HepG2 (cell line): Measurements from ENCODE around the gene NAV3. TPM values are rescaled to one million over a fixed set of nuclear protein-coding genes. Genes with fewer than 3 reads are reported as not detected.
A peak's percentile ranks its signal among the peaks of the same experiment; 100 is the strongest.

Experiments
- ATAC-seq: fragments of 200-7000 bp; cut with Tn5 transposase; 3 replicates; pipeline ENCODE4 v1.9.1; 2020; ENCODE audit warnings: mild to moderate bottlenecking, moderate library complexity
- BruUV-seq: library from RNA; stranded (reverse); fragments of 400-500 nt; replicated peaks from 2 replicates; lab custom pipeline; 2021; lab: Mats Ljungman, UMichigan
- CTCF ChIA-PET: fragments of 300-600 bp; formaldehyde crosslinking; extraction: SDS; loops from one replicate; lab custom pipeline; 2021; ENCODE audit warnings: low total read pairs, inconsistent platforms, low intra/inter-chr PET ratio; lab: Yijun Ruan, JAX
- POLR2A ChIA-PET: fragments of 350-600 bp; sonication (Branson Sonifier 250); formaldehyde crosslinking; loops from one replicate; lab custom pipeline; 2020; ENCODE audit warnings: antibody characterized with exemption, inconsistent platforms; lab: Yijun Ruan, JAX
- DNase-seq: peaks from one replicate; pipeline ENCODE4 v3.0.0-alpha.2; 2015; ENCODE audit warnings: low spot score
- FAIRE-seq: peaks from 3 replicates; lab custom pipeline; 2011; peaks lifted over from hg19 to GRCh38; lab: Jason Lieb, UNC
- H2AFZ ChIP-seq: one replicate; pipeline ENCODE4 v1.6.1; 2011; ENCODE audit warnings: low read length, inconsistent platforms
- H3K27ac ChIP-seq: fragments of 300-600 bp; 3 replicates; pipeline ENCODE4 v1.8.0; 2011; ENCODE audit warnings: mixed run types, mild to moderate bottlenecking, mixed read lengths, low read length, inconsistent platforms; ENCODE audit not compliant: insufficient read depth; ENCODE audit errors: extremely low read length
- H3K27me3 ChIP-seq, 2 experiments: fragments of 200-600 bp in 1 of 2; 2 replicates in 1 of 2; 3 replicates in 1 of 2; pipeline versions ENCODE4 v1.6.0 to v1.8.0; 2011; ENCODE audit warnings: low read length in 2 of 2, mild to moderate bottlenecking in 2 of 2, moderate library complexity in 2 of 2, inconsistent platforms in 1 of 2; ENCODE audit not compliant: insufficient read depth in 2 of 2, control insufficient read depth in 1 of 2
- H3K36me3 ChIP-seq, 2 experiments: fragments of 200-600 bp in 1 of 2; replicated peaks in 1 of 2; 2 replicates in 1 of 2; 3 replicates in 1 of 2; pipeline versions ENCODE4 v1.5.1 to v1.8.0; 2011; ENCODE audit warnings: low read length in 2 of 2, inconsistent platforms in 1 of 2; ENCODE audit not compliant: insufficient read depth in 2 of 2, control insufficient read depth in 1 of 2
- H3K4me1 ChIP-seq: 2 replicates; pipeline ENCODE4 v1.5.1; 2012; ENCODE audit warnings: low read length, inconsistent platforms; ENCODE audit not compliant: insufficient read depth
- H3K4me2 ChIP-seq: 2 replicates; pipeline ENCODE4 v1.6.0; 2011; ENCODE audit warnings: low read depth, low read length, inconsistent platforms
- H3K4me3 ChIP-seq, 3 experiments: fragments of 200-600 bp in 1 of 3; sonication (generic), shearing (Covaris generic) in 1 of 3; replicated peaks in 1 of 3; 2 replicates each; pipeline ENCODE4 v1.5.1; 2011 to 2016; ENCODE audit warnings: low read length in 3 of 3, inconsistent platforms in 2 of 3, low read depth in 2 of 3, mild to moderate bottlenecking in 2 of 3, control low read depth in 1 of 3, mixed read lengths in 1 of 3; ENCODE audit not compliant: insufficient read depth in 1 of 3
- H3K79me2 ChIP-seq: one replicate; pipeline ENCODE4 v1.6.1; 2011; ENCODE audit warnings: low read length, inconsistent platforms; ENCODE audit not compliant: insufficient read depth
- H3K9ac ChIP-seq: 2 replicates; pipeline ENCODE4 v1.6.0; 2011; ENCODE audit warnings: mild to moderate bottlenecking, low read depth, low read length, inconsistent platforms; ENCODE audit not compliant: insufficient read depth
- H3K9me3 ChIP-seq: 2 replicates; pipeline ENCODE4 v1.5.1; 2012; ENCODE audit warnings: mild to moderate bottlenecking, low read length
- H4K20me1 ChIP-seq: 2 replicates; pipeline ENCODE4 v1.6.0; 2011; ENCODE audit warnings: inconsistent platforms, mild to moderate bottlenecking, low read length, moderate library complexity; ENCODE audit not compliant: insufficient read depth
- GLMP ChIP-seq: sonication (generic); formaldehyde crosslinking; IDR thresholded peaks from 2 replicates; pipeline ENCODE4 v1.9.0; 2021; ENCODE audit warnings: missing genetic modification reagents, mild to moderate bottlenecking, borderline replicate concordance
- HMGXB3 ChIP-seq: sonication (generic); formaldehyde crosslinking; IDR thresholded peaks from 2 replicates; pipeline ENCODE4 v1.4.0; 2020; ENCODE audit warnings: missing genetic modification reagents, borderline replicate concordance
- LBX2 ChIP-seq: sonication (generic); formaldehyde crosslinking; IDR thresholded peaks from 2 replicates; pipeline ENCODE4 v1.5.0; 2020; ENCODE audit warnings: missing genetic modification reagents, mild to moderate bottlenecking, borderline replicate concordance
- NFYB ChIP-seq: sonication (generic); formaldehyde crosslinking; IDR thresholded peaks from 2 replicates; pipeline ENCODE4 v1.4.0; 2020; ENCODE audit warnings: missing genetic modification reagents
- RFXANK ChIP-seq: IDR thresholded peaks from 2 replicates; pipeline ENCODE4 v1.6.1; 2016
- SMC3 ChIP-seq: IDR thresholded peaks from 2 replicates; pipeline ENCODE4 v1.6.1; 2011; ENCODE audit warnings: low read length, improper control_type of control experiment
- SOX6 ChIP-seq, 2 experiments: fragments of 450-650 bp in 1 of 2; sonication (generic) in 1 of 2; formaldehyde crosslinking in 1 of 2; IDR thresholded peaks; 2 replicates each; pipeline versions ENCODE4 v1.4.0 to v1.6.1; 2017 to 2020; ENCODE audit warnings: antibody characterized with exemption in 1 of 2, mild to moderate bottlenecking in 1 of 2, missing genetic modification reagents in 1 of 2
- ZFP62 ChIP-seq: sonication (generic); formaldehyde crosslinking; IDR thresholded peaks from 2 replicates; pipeline ENCODE4 v1.4.0; 2020; ENCODE audit warnings: missing genetic modification reagents
- ZNF3 ChIP-seq: IDR thresholded peaks from 2 replicates; pipeline ENCODE4 v1.7.0; 2017; ENCODE audit warnings: inconsistent platforms
- ZNF704 ChIP-seq: sonication (generic); formaldehyde crosslinking; IDR thresholded peaks from 2 replicates; pipeline ENCODE4 v1.8.1; 2023; ENCODE audit warnings: mild to moderate bottlenecking, inconsistent platforms, moderate library complexity, missing genetic modification reagents, borderline replicate concordance
- WGBS: methylation state at CpG from one replicate; pipeline ENCODE4 v1.1.6; 2017; ENCODE audit warnings: low lambda C conversion rate; 5-methylcytosine and 5-hydroxymethylcytosine counted together
- in situ Hi-C: cut with HindIII; loops from 2 replicates; pipeline ENCODE4 v1.10.0; 2017; ENCODE audit warnings: low pct_unique_long_range_greater_than_20kb; ENCODE audit not compliant: extremely low pct_ligation_motif_present
- intact Hi-C: fragments of 100-400 bp; cut with micrococcal nuclease; formaldehyde crosslinking; loops from one replicate; pipeline ENCODE4 v1.10.0; 2022; ENCODE audit not compliant: unreplicated experiment
- polyA plus RNA-seq, 8 experiments: library from polyadenylated mRNA; depleted of rRNA in 3 of 8; stranded (reverse) in 7 of 8; unstranded in 1 of 8; fragments of >200 nt; fragmentation: Illumina TruSeq in 4 of 8; extraction: Trizol in 4 of 8; gene quantifications; 2 replicates each; pipeline versions ENCODE4 v1.2.1 to v1.2.3, GENCODE V29; 2011 to 2016; ENCODE audit warnings: low read depth in 4 of 8, missing spikeins in 1 of 8, mixed read lengths in 1 of 8; ENCODE audit not compliant: insufficient read depth in 1 of 8
- total RNA-seq, 5 experiments: library from RNA; depleted of rRNA; stranded (reverse); fragments of >200 nt; fragmentation: Illumina TruSeq; extraction: Trizol; gene quantifications; 2 replicates each; pipeline ENCODE4 v1.2.3, GENCODE V29; 2016; ENCODE audit warnings: low read depth in 1 of 5
- TF ChIP-seq, protein P1 (sequence below): sonication (generic); formaldehyde crosslinking; IDR thresholded peaks from 2 replicates; pipeline ENCODE4 v1.4.0; 2020; ENCODE audit warnings: low read depth, missing genetic modification reagents

The NAV3 gene
- total and polyA plus RNA-seq, 2 of the 13 experiments (the other 11 are each of a cell fraction or from before 2014, with no cell fraction given): 0.01 to 0.18 TPM

DNA sequence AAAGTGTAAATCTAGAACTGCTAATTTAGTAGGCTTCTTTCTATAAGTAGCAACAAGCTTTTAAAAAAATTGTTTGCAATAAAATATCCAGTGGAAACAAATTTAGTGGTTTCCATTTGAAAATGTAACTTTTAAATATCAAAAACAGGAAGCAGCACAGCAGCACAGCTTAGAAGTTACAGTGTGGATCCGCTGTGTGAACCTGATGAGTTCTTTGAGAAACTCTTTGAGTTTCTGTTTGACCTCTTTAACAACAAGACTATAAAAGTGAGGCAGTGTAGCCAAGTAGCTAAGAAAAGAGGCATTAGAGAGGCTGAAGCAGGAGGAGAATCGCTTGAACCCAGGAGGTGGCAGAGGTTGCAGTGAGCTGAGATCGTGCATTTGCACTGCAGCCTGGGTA lies 178.3 kb downstream of the NAV3 start (continued):
- no peak for TF ChIP-seq GLMP (CRISPR knock-in tag)
- TF ChIP-seq ZFP62: no peak
- TF ChIP-seq SMC3: no peak
- TF ChIP-seq, all 625 proteins: peak for 0

DNA sequence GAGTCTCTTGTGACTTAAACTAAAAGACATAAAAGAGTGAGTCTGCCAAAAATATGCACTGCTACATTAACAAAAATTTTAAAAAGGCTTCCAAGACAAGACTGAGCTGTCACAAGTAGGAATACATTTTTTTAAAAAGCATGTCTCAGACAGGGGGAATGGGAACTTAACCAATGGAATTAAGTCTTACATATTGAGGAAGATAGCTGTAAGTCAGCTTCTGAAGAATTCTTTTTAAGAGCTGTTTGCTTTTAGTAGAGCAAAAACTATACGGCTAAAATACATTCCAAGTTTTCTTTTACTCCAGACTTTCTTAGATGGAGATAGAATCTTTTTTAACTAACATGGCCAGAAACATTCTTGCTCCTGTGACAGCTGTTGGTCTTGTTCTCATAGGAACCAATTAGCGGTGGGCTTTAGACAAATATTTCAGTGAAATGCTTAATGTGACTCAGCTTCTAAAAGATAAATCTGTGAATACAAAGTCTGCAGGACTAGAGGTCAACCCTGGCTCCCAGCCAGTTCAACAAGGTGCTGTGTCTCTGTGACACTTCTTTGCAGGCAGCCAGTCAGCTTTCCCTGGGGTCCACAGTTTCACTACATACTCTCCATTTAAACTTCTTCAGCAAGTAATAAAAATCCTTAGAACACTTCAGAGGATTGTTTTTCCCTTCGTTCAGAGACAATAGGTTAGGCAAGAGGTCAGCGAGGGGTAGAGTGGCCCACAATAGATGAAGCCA lies 187.6 kb downstream of the NAV3 start:
- intact Hi-C loops (no loop called here), in situ Hi-C loops (no loop called here)
- Histone ChIP-seq H3K9ac (no peak overlapping the region), H3K27me3 (no peaks in the 10 kb centered on the region), H3K4me3 (no peak overlapping the region), H3K4me1 (no peaks in the 10 kb centered on the region), H3K27ac (no peak overlapping the region), H4K20me1 (no peaks in the 10 kb centered on the region), H3K79me2 (no peaks in the 10 kb centered on the region), H3K36me3 (no peaks in the 10 kb centered on the region), H2AFZ (no peak overlapping the region), H3K4me2 (no peak overlapping the region), H3K9me3 (no peaks in the 10 kb centered on the region)
- no peak for ATAC-seq
- 2% methylated on average over 4 of the region's 4 CpGs for WGBS
- peak; percentile 3 for DNase-seq
- CTCF ChIA-PET: no interaction called here
- no peak for FAIRE-seq
- POLR2A ChIA-PET: no interaction called here
- no TSS peak for BruUV-seq
- TF ChIP-seq SOX6 (IDR thresholded peaks at IDR 0.05) (no peak), SOX6 (CRISPR knock-in tag; IDR thresholded peaks at IDR 0.05) (no peak), RFXANK (CRISPR knock-in tag) (no peak), LBX2 (CRISPR knock-in tag) (no peak), HMGXB3 (CRISPR knock-in tag) (no peak), NFYB (CRISPR knock-in tag) (no peak), ZNF704 (CRISPR knock-in tag) (no peak), ZNF3 (no peak)
- TF ChIP-seq, protein P1, sequence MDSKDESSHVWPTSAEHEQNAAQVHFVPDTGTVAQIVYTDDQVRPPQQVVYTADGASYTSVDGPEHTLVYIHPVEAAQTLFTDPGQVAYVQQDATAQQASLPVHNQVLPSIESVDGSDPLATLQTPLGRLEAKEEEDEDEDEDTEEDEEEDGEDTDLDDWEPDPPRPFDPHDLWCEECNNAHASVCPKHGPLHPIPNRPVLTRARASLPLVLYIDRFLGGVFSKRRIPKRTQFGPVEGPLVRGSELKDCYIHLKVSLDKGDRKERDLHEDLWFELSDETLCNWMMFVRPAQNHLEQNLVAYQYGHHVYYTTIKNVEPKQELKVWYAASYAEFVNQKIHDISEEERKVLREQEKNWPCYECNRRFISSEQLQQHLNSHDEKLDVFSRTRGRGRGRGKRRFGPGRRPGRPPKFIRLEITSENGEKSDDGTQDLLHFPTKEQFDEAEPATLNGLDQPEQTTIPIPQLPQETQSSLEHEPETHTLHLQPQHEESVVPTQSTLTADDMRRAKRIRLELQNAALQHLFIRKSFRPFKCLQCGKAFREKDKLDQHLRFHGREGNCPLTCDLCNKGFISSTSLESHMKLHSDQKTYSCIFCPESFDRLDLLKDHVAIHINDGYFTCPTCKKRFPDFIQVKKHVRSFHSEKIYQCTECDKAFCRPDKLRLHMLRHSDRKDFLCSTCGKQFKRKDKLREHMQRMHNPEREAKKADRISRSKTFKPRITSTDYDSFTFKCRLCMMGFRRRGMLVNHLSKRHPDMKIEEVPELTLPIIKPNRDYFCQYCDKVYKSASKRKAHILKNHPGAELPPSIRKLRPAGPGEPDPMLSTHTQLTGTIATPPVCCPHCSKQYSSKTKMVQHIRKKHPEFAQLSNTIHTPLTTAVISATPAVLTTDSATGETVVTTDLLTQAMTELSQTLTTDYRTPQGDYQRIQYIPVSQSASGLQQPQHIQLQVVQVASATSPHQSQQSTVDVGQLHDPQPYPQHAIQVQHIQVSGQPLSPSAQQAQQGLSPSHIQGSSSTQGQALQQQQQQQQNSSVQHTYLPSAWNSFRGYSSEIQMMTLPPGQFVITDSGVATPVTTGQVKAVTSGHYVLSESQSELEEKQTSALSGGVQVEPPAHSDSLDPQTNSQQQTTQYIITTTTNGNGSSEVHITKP: no peak
